ENCODE results near the gene ZDHHC12. TPM values are rescaled to one million over a fixed set of nuclear protein-coding genes. Genes with fewer than 3 reads are reported as not detected.
A peak's percentile ranks its signal among the peaks of the same experiment; 100 is the strongest.

ZDHHC12 gene, protein sequence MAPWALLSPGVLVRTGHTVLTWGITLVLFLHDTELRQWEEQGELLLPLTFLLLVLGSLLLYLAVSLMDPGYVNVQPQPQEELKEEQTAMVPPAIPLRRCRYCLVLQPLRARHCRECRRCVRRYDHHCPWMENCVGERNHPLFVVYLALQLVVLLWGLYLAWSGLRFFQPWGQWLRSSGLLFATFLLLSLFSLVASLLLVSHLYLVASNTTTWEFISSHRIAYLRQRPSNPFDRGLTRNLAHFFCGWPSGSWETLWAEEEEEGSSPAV
- total RNA-seq, result 100 to 1,000 TPM in 2 of 4 donors, 10 to 100 TPM in 2; 35.6 to 190 (median 123) TPM

GRCh38 chr9:128723866-128724743, at the start of gene ZDHHC12:
ZDHHC12 (minus strand) TSS chr9:128724127; CDS start chr9:128724093, 34 bp downstream.
- no peaks in the 10 kb centered on the region for H3K36me3 ChIP-seq
- peak within 1 kb of the TSS; percentile 64 to 90 (median 73) for H3K4me3 ChIP-seq
- 0 to 2% methylated on average over 5 to 59 of the region's 68 CpGs for WGBS, 2 donors (ENCODE audit: low coverage in 1 of 2)
- peak within 1 kb of the TSS; percentile 73 to 88 (median 88) for H3K27ac ChIP-seq
- H3K27me3 ChIP-seq, result no peaks in the 10 kb centered on the region
- H3K4me1 ChIP-seq, result peaks cover 0 to 17% (median 14%) of the 10 kb centered on the region in 4 donors
- TF ChIP-seq POLR2A (IDR thresholded peaks at IDR 0.05), result peak; percentile 96
- no peak for TF ChIP-seq EP300 (IDR thresholded peaks at IDR 0.05; ENCODE audit: low read depth)
- peak; percentile 69 to 97 (median 95) for TF ChIP-seq POLR2AphosphoS5 (IDR thresholded peaks at IDR 0.05)
- in situ Hi-C loops (cut with MboI; ENCODE audit: low pct_ligation_motif_present in 1 of 4, low pct_unique_long_range_greater_than_20kb in 1 of 4, low sequenced_read_pairs in 3 of 4) (no loop called here), intact Hi-C loops (cut with DNase I; ENCODE audit: low total_unique reads) (no loop called here)
- no peaks in the 10 kb centered on the region for H3K9me3 ChIP-seq
- DNase-seq, result peak; percentile 100

- 86% methylated on average over 5 of the region's 5 CpGs; no CpG with 5 or more reads in 1 of the 2 donors for WGBS, 2 donors (ENCODE audit: low coverage in 1 of 2)
- TF ChIP-seq EP300 (IDR thresholded peaks at IDR 0.05; ENCODE audit: low read depth), result no peak
- no peak for TF ChIP-seq POLR2A (IDR thresholded peaks at IDR 0.05)
- no peak for TF ChIP-seq POLR2AphosphoS5 (IDR thresholded peaks at IDR 0.05)
These were observed 49.1 kb upstream of the ZDHHC12 start for GRCh38 chr9:128773049-128773448.

GRCh38 chr9:128771745-128772519, 48.0 kb upstream of the ZDHHC12 start, which contains the start of gene ZER1:
ZER1 (minus strand) TSS chr9:128771927; CDS start chr9:128755565, 16,362 bp downstream.
- Histone ChIP-seq H3K9me3 (no peaks in the 10 kb centered on the region), H3K36me3 (no peaks in the 10 kb centered on the region), H3K27ac (peak within 1 kb of the TSS; percentile 91 to 96 (median 94)), H3K4me3 (peak within 1 kb of the TSS; percentile 76 to 94 (median 84)), H3K4me1 (peaks cover 9 to 21% (median 14%) of the 10 kb centered on the region in 4 donors), H3K27me3 (no peaks in the 10 kb centered on the region)
- WGBS, 2 donors (ENCODE audit: low coverage in 1 of 2), result 0 to 5% methylated on average over 7 to 61 of the region's 72 CpGs
- intact Hi-C loops (cut with DNase I; ENCODE audit: low total_unique reads) (loop anchor here (1.0 kb wide), 1 partner anchor 15 kb away; the partner anchor contains the start of gene TBC1D13), in situ Hi-C loops (cut with MboI; ENCODE audit: low pct_ligation_motif_present in 1 of 4, low pct_unique_long_range_greater_than_20kb in 1 of 4, low sequenced_read_pairs in 3 of 4) (no loop called here)
- peak; percentile 82 to 88 (median 88) for TF ChIP-seq POLR2AphosphoS5 (IDR thresholded peaks at IDR 0.05)
- TF ChIP-seq EP300 (IDR thresholded peaks at IDR 0.05; ENCODE audit: low read depth), result peak; percentile 59
- peak; percentile 75 for TF ChIP-seq POLR2A (IDR thresholded peaks at IDR 0.05)
- TF ChIP-seq, protein P1, sequence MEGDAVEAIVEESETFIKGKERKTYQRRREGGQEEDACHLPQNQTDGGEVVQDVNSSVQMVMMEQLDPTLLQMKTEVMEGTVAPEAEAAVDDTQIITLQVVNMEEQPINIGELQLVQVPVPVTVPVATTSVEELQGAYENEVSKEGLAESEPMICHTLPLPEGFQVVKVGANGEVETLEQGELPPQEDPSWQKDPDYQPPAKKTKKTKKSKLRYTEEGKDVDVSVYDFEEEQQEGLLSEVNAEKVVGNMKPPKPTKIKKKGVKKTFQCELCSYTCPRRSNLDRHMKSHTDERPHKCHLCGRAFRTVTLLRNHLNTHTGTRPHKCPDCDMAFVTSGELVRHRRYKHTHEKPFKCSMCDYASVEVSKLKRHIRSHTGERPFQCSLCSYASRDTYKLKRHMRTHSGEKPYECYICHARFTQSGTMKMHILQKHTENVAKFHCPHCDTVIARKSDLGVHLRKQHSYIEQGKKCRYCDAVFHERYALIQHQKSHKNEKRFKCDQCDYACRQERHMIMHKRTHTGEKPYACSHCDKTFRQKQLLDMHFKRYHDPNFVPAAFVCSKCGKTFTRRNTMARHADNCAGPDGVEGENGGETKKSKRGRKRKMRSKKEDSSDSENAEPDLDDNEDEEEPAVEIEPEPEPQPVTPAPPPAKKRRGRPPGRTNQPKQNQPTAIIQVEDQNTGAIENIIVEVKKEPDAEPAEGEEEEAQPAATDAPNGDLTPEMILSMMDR (IDR thresholded peaks at IDR 0.05), result peak in 1 of 5 experiments; percentile 9
- peak; percentile 96 for DNase-seq

More at GRCh38 chr9:128773049-128773448, 49.1 kb upstream of the ZDHHC12 start:
- H3K27me3 ChIP-seq, result no peaks in the 10 kb centered on the region
- no peak overlapping the region for H3K4me3 ChIP-seq
- in situ Hi-C loops (cut with MboI; ENCODE audit: low pct_ligation_motif_present in 1 of 4, low pct_unique_long_range_greater_than_20kb in 1 of 4, low sequenced_read_pairs in 3 of 4) (no loop called here), intact Hi-C loops (cut with DNase I; ENCODE audit: low total_unique reads) (no loop called here)
- no peaks in the 10 kb centered on the region for H3K36me3 ChIP-seq
- no peak for DNase-seq
- no peak overlapping the region for H3K27ac ChIP-seq
- H3K9me3 ChIP-seq, result no peaks in the 10 kb centered on the region
- peaks cover 9 to 21% (median 14%) of the 10 kb centered on the region in 4 donors for H3K4me1 ChIP-seq

GRCh38 chr9:128771094-128771721, 47.3 kb upstream of the ZDHHC12 start:
- in situ Hi-C loops (cut with MboI; ENCODE audit: low pct_ligation_motif_present in 1 of 4, low pct_unique_long_range_greater_than_20kb in 1 of 4, low sequenced_read_pairs in 3 of 4) (no loop called here), intact Hi-C loops (cut with DNase I; ENCODE audit: low total_unique reads) (no loop called here)
- Histone ChIP-seq H3K36me3 (no peaks in the 10 kb centered on the region), H3K4me3 (peak overlapping the region; percentile 76 to 94 (median 84)), H3K4me1 (peaks cover 9 to 21% (median 14%) of the 10 kb centered on the region in 4 donors), H3K27ac (peak overlapping the region; percentile 91 to 96 (median 94)), H3K9me3 (no peaks in the 10 kb centered on the region), H3K27me3 (no peaks in the 10 kb centered on the region)
- peak; percentile 40 for DNase-seq
- 1% methylated on average over 28 of the region's 28 CpGs; no CpG with 5 or more reads in 1 of the 2 donors for WGBS, 2 donors (ENCODE audit: low coverage in 1 of 2)
- TF ChIP-seq POLR2AphosphoS5 (IDR thresholded peaks at IDR 0.05) (no peak), POLR2A (IDR thresholded peaks at IDR 0.05) (no peak)
- TF ChIP-seq, protein P1 (IDR thresholded peaks at IDR 0.05), result no peak
